WTC11 (cell line): Measurements from ENCODE around the gene FNDC3A.

ENCODE experiments used
- CTCF ChIP-seq: fragments of 200-600 bp; IDR thresholded peaks from 2 replicates; pipeline ENCODE4 v1.8.0; 2022; ENCODE audit warnings: antibody characterized with exemption
- ETV6 ChIP-seq: sonication (generic); formaldehyde crosslinking; IDR thresholded peaks from 2 replicates; pipeline ENCODE4 v1.8.1; 2022; ENCODE audit warnings: mild to moderate bottlenecking, missing genetic modification reagents
- FOXJ3 ChIP-seq: sonication (generic); formaldehyde crosslinking; IDR thresholded peaks from 2 replicates; pipeline ENCODE4 v1.9.0; 2021; ENCODE audit warnings: missing genetic modification reagents, mild to moderate bottlenecking, borderline replicate concordance
- FOXP1 ChIP-seq: sonication (generic); formaldehyde crosslinking; IDR thresholded peaks from 2 replicates; pipeline ENCODE4 v1.8.0; 2022; ENCODE audit warnings: missing genetic modification reagents, mild to moderate bottlenecking, moderate library complexity, borderline replicate concordance
- NR3C1 ChIP-seq: sonication (generic); formaldehyde crosslinking; conservative IDR thresholded peaks from 2 replicates; pipeline ENCODE4 v1.8.1; 2023; ENCODE audit warnings: low read depth, mild to moderate bottlenecking, missing genetic modification reagents
- SP1 ChIP-seq: sonication (generic); formaldehyde crosslinking; conservative IDR thresholded peaks from 2 replicates; pipeline ENCODE4 v1.8.1; 2022; ENCODE audit warnings: missing genetic modification reagents
- ZBTB43 ChIP-seq: sonication (generic); formaldehyde crosslinking; IDR thresholded peaks from 2 replicates; pipeline ENCODE4 v1.8.1; 2023; ENCODE audit warnings: mild to moderate bottlenecking, missing genetic modification reagents

GRCh38 chr13:48973845-48974431 lies 1.8 kb upstream of the FNDC3A start:
- TF ChIP-seq ZBTB43 (CRISPR knock-in tag) (no peak), CTCF (no peak), FOXP1 (no peak), SP1 (CRISPR knock-in tag) (no peak), FOXJ3 (CRISPR knock-in tag) (no peak), ETV6 (CRISPR knock-in tag) (no peak), NR3C1 (CRISPR knock-in tag) (no peak)
